ENCODE data around the gene ARTN. TPM values are rescaled to one million over a fixed set of nuclear protein-coding genes. Genes with fewer than 3 reads are reported as not detected.

Gene ARTN
- total RNA-seq, 3 donors from 2014 or later (not counting 1 experiment from before 2014, with no cell fraction given), result 1.4 TPM; not detected in 2

DNA sequence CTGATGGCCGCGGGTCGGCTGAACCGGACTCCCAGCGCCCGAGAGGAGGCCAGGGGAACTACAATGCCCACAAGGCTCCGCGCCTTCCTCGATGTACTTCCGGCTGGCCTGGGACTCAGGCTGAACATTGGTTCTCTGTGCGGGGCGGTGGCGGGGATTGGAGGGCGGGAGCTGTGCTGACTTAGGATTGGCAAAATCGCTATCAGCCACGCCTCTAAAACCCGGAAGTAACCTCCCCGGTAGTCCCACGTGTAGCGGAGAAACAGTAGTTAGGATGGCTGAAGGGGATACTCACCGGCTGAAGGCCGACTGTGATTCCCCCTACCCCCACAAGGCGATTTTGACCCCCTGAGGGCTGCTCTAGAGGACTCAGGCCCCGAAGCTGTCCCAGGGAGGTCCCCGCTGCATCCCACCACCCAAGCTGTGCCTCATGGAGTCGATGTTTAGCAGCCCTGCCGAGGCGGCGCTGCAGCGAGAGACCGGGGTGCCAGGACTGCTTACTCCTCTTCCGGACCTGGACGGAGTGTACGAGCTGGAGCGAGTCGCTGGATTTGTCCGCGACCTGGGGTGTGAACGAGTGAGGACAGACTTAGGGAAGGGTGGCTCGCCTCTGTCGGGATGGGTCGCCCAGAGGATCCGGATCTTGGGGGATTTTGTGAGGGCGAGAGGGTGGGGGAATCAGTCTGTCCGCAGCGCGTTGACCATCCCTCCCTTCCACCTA, 36.3 kb downstream of the ARTN start, which contains the start of gene DPH2:
Gene DPH2 (plus strand): TSS at position 265 of the 721 bp plus-strand sequence. CDS start 166 bp downstream, at position 431.
- peaks cover 36 to 37% of the 10 kb centered on the region in 2 donors for H3K4me1 Mint-ChIP-seq
- Histone ChIP-seq H3K27me3 (ENCODE audit: control insufficient read depth, insufficient read depth, low read length) (no peaks in the 10 kb centered on the region), H3K27ac (ENCODE audit: low read length) (no peak within 1 kb of the TSS), H3K36me3 (ENCODE audit: control insufficient read depth, insufficient read depth, low read length) (peaks cover 3% of the 10 kb centered on the region), H3K9me3 (ENCODE audit: control insufficient read depth, insufficient read depth, low read length) (no peaks in the 10 kb centered on the region), H3K4me1 (ENCODE audit: control insufficient read depth, insufficient read depth, low read length) (peaks cover 28% of the 10 kb centered on the region), H3K4me3 (ENCODE audit: low read length) (peak within 1 kb of the TSS; percentile 61)
- H3K27ac Mint-ChIP-seq, result peak within 1 kb of the TSS; percentile 75 to 82
- TF ChIP-seq, protein P1, sequence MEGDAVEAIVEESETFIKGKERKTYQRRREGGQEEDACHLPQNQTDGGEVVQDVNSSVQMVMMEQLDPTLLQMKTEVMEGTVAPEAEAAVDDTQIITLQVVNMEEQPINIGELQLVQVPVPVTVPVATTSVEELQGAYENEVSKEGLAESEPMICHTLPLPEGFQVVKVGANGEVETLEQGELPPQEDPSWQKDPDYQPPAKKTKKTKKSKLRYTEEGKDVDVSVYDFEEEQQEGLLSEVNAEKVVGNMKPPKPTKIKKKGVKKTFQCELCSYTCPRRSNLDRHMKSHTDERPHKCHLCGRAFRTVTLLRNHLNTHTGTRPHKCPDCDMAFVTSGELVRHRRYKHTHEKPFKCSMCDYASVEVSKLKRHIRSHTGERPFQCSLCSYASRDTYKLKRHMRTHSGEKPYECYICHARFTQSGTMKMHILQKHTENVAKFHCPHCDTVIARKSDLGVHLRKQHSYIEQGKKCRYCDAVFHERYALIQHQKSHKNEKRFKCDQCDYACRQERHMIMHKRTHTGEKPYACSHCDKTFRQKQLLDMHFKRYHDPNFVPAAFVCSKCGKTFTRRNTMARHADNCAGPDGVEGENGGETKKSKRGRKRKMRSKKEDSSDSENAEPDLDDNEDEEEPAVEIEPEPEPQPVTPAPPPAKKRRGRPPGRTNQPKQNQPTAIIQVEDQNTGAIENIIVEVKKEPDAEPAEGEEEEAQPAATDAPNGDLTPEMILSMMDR (IDR thresholded peaks at IDR 0.05), result no peak
- H3K9me3 Mint-ChIP-seq, result no peaks in the 10 kb centered on the region
- H3K4me3 Mint-ChIP-seq, result peak within 1 kb of the TSS; percentile 95
- DNase-seq (peak; percentile 84 to 97), ATAC-seq (peak; percentile 88 to 95 (median 90))
- under 1% methylated on average over 39 of the region's 47 CpGs for WGBS (ENCODE audit: insufficient coverage)
- no peaks in the 10 kb centered on the region for H3K36me3 Mint-ChIP-seq
- H3K27me3 Mint-ChIP-seq (ENCODE audit: low read depth in 2 of 2), result no peaks in the 10 kb centered on the region
- intact Hi-C loops (cut with micrococcal nuclease), result loop anchor here (1.0 kb wide), 1 partner anchor 24 kb away; the partner anchor contains the start of gene IPO13

DNA sequence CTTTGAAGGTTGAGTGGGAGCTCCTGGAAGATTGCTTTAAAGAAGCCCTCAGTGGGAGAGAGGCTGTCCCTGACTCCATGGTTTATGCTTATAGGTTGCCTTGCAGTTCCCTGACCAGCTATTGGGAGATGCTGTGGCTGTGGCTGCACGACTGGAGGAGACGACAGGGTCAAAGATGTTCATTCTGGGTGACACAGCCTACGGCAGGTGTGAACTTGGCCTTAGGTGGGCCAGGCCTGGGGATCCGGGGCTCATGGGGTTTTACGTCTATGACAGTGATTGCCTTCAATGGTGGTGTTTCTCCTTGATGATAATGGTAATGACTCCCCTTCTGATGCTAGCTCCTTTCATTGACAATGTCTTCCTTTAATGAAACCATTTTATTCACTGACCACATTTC, 36.9 kb downstream of the ARTN start:
- H3K36me3 Mint-ChIP-seq, result no peaks in the 10 kb centered on the region
- WGBS (ENCODE audit: insufficient coverage), result 50% methylated on average over 4 of the region's 5 CpGs
- H3K4me1 Mint-ChIP-seq, result peaks cover 36 to 41% of the 10 kb centered on the region in 2 donors
- H3K9me3 Mint-ChIP-seq, result no peaks in the 10 kb centered on the region
- Histone ChIP-seq H3K4me3 (ENCODE audit: low read length) (peak overlapping the region; percentile 61), H3K27me3 (ENCODE audit: control insufficient read depth, insufficient read depth, low read length) (no peaks in the 10 kb centered on the region), H3K27ac (ENCODE audit: low read length) (no peak overlapping the region), H3K4me1 (ENCODE audit: control insufficient read depth, insufficient read depth, low read length) (peaks cover 33% of the 10 kb centered on the region), H3K36me3 (ENCODE audit: control insufficient read depth, insufficient read depth, low read length) (peaks cover 3% of the 10 kb centered on the region), H3K9me3 (ENCODE audit: control insufficient read depth, insufficient read depth, low read length) (no peaks in the 10 kb centered on the region)
- peak overlapping the region; percentile 75 to 82 for H3K27ac Mint-ChIP-seq
- no peaks in the 10 kb centered on the region for H3K27me3 Mint-ChIP-seq (ENCODE audit: low read depth in 2 of 2)
- intact Hi-C loops (cut with micrococcal nuclease), result no loop called here
- ATAC-seq (no peak), DNase-seq (no peak)
- H3K4me3 Mint-ChIP-seq, result peak overlapping the region; percentile 95
- TF ChIP-seq, protein P1 (IDR thresholded peaks at IDR 0.05), result no peak

DNA sequence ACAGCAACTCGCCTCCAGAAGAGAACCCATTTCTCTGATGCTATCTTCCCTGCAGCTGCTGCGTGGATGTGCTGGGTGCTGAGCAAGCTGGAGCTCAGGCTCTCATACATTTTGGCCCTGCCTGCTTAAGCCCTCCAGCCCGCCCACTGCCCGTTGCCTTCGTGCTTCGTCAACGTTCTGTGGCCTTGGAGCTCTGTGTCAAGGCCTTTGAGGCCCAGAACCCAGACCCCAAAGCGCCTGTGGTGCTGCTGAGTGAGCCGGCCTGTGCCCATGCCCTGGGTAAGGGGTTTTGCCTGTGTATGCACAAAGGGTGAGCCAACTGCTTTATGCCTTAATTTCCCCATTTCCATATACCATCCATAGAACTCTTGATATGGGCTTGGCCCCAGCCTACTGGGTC, 37.3 kb downstream of the ARTN start:
- Mint-ChIP-seq H3K36me3 (no peaks in the 10 kb centered on the region), H3K4me1 (peaks cover 38 to 45% of the 10 kb centered on the region in 2 donors), H3K9me3 (no peaks in the 10 kb centered on the region), H3K4me3 (peak overlapping the region; percentile 95), H3K27ac (no peak overlapping the region), H3K27me3 (ENCODE audit: low read depth in 2 of 2) (no peaks in the 10 kb centered on the region)
- H3K4me3 ChIP-seq (ENCODE audit: low read length), result no peak overlapping the region
- intact Hi-C loops (cut with micrococcal nuclease), result no loop called here
- WGBS (ENCODE audit: insufficient coverage), result 91% methylated on average over 9 of the region's 9 CpGs
- H3K27me3 ChIP-seq (ENCODE audit: control insufficient read depth, insufficient read depth, low read length), result no peaks in the 10 kb centered on the region
- no peak overlapping the region for H3K27ac ChIP-seq (ENCODE audit: low read length)
- H3K4me1 ChIP-seq (ENCODE audit: control insufficient read depth, insufficient read depth, low read length), result peaks cover 37% of the 10 kb centered on the region
- H3K9me3 ChIP-seq (ENCODE audit: control insufficient read depth, insufficient read depth, low read length), result no peaks in the 10 kb centered on the region
- TF ChIP-seq, protein P1 (IDR thresholded peaks at IDR 0.05), result no peak
- ATAC-seq, result no peak
- H3K36me3 ChIP-seq (ENCODE audit: control insufficient read depth, insufficient read depth, low read length), result peaks cover 3% of the 10 kb centered on the region
- no peak for DNase-seq

Measured in natural killer cell (primary cell).